ENCODE data around the gene NPFF. TPM values are rescaled to one million over a fixed set of nuclear protein-coding genes. Genes with fewer than 3 reads are reported as not detected.

NPFF gene
- polyA plus RNA-seq, 1 donor (not counting 4 experiments of a cell fraction or from before 2014, with no cell fraction given) = not detected

DNA sequence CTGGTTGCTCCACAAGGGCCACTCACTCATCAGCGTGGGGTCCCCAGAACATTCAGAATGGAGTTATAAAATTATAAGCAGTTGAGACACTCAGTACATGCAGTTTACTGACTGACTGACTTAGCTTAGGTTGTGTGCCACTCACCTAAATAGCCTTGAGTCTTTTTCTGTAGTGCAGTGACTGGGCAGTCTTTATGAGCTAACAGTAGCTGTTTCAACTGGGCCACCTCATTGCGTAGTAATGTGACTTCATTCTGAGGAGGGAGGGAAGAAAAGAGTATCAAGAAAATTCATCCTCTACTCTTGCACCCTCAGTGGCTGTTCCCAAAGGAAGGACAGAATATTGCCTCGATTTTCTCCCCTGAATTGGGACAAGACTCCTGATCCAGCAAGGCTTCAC is 15.8 kb upstream of the NPFF start:
- Histone ChIP-seq H3K4me3 (ENCODE audit: control insufficient read depth in 2 of 3, extremely low read depth in 1 of 3, insufficient read depth in 2 of 3, low read depth in 1 of 3, low read length in 3 of 3) (no peak overlapping the region), H3K4me2 (ENCODE audit: control insufficient read depth, extremely low read depth, insufficient read depth, low read depth, low read length) (no peak overlapping the region)
- FAIRE-seq = no peak

DNA sequence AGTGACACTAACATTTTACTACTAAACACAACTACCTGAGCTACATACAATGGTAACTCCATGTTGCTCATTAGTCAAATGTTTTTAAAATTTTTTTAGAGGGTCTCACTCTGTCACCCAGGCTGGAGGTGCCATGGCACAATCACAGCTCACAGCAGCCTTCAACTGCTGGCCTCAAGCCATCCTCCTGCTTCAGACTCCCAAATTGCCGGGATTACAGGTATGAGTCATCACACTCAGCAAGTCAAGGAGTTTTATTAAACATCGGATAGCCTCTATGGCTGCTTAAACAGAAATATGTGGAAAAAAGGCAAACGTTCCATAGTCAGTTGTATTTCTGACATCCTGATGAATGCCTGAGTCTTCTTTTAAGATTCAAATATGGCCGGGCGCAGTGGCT is 11.1 kb upstream of the NPFF start:
- Histone ChIP-seq H3K4me2 (ENCODE audit: control insufficient read depth, extremely low read depth, insufficient read depth, low read depth, low read length) (no peak overlapping the region), H3K27me3 (ENCODE audit: control insufficient read depth, extremely low read depth, insufficient read depth, low read length) (no peaks in the 10 kb centered on the region), H3K79me2 (ENCODE audit: control insufficient read depth, insufficient read depth, low read length) (no peaks in the 10 kb centered on the region), H3K9me3 (ENCODE audit: control insufficient read depth, low read depth, low read length) (no peaks in the 10 kb centered on the region), H3K9me1 (ENCODE audit: control insufficient read depth, extremely low read depth, insufficient read depth, low read length) (no peaks in the 10 kb centered on the region), H4K20me1 (ENCODE audit: control insufficient read depth, extremely low read depth, insufficient read depth, low read length) (no peaks in the 10 kb centered on the region), H3K4me1 (ENCODE audit: control insufficient read depth, extremely low read depth, insufficient read depth, low read length) (no peaks in the 10 kb centered on the region), H3K36me3 (ENCODE audit: control insufficient read depth in 2 of 2, extremely low read depth in 1 of 2, insufficient read depth in 2 of 2, low read length in 2 of 2) (peaks cover 27 to 28% of the 10 kb centered on the region in 2 experiments), H3K9ac (ENCODE audit: control insufficient read depth, extremely low read depth, insufficient read depth, low read length) (no peak overlapping the region), H3K27ac (ENCODE audit: control insufficient read depth, insufficient read depth, low read length) (no peak overlapping the region), H2AFZ (ENCODE audit: control insufficient read depth, low read length) (no peak overlapping the region), H3K4me3 (ENCODE audit: control insufficient read depth in 2 of 3, extremely low read depth in 1 of 3, insufficient read depth in 2 of 3, low read depth in 1 of 3, low read length in 3 of 3) (no peak overlapping the region)
- no peak for FAIRE-seq
- no peak for DNase-seq (ENCODE audit: low read depth, low spot score)
- TF ChIP-seq EZH2 (IDR thresholded peaks at IDR 0.05; ENCODE audit: low read length) = no peak
- TF ChIP-seq, protein P1, sequence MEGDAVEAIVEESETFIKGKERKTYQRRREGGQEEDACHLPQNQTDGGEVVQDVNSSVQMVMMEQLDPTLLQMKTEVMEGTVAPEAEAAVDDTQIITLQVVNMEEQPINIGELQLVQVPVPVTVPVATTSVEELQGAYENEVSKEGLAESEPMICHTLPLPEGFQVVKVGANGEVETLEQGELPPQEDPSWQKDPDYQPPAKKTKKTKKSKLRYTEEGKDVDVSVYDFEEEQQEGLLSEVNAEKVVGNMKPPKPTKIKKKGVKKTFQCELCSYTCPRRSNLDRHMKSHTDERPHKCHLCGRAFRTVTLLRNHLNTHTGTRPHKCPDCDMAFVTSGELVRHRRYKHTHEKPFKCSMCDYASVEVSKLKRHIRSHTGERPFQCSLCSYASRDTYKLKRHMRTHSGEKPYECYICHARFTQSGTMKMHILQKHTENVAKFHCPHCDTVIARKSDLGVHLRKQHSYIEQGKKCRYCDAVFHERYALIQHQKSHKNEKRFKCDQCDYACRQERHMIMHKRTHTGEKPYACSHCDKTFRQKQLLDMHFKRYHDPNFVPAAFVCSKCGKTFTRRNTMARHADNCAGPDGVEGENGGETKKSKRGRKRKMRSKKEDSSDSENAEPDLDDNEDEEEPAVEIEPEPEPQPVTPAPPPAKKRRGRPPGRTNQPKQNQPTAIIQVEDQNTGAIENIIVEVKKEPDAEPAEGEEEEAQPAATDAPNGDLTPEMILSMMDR (optimal IDR thresholded peaks at IDR 0.05 in 1 of 3, IDR thresholded peaks at IDR 0.05 in 1 of 3, conservative IDR thresholded peaks at IDR 0.05 in 1 of 3; ENCODE audit: extremely low read depth in 1 of 3, insufficient read depth in 2 of 3, low read length in 3 of 3) = no peak
- dilution Hi-C loops (cut with MboI; ENCODE audit: extremely low pct_ligation_motif_present, low sequenced_read_pairs) = no loop called here

More for the DNA sequence above, 15.8 kb upstream of the NPFF start:
- Histone ChIP-seq H3K9ac (ENCODE audit: control insufficient read depth, extremely low read depth, insufficient read depth, low read length) (no peak overlapping the region), H2AFZ (ENCODE audit: control insufficient read depth, low read length) (no peak overlapping the region), H3K27me3 (ENCODE audit: control insufficient read depth, extremely low read depth, insufficient read depth, low read length) (no peaks in the 10 kb centered on the region), H3K27ac (ENCODE audit: control insufficient read depth, insufficient read depth, low read length) (no peak overlapping the region), H3K4me1 (ENCODE audit: control insufficient read depth, extremely low read depth, insufficient read depth, low read length) (no peaks in the 10 kb centered on the region), H3K36me3 (ENCODE audit: control insufficient read depth in 2 of 2, extremely low read depth in 1 of 2, insufficient read depth in 2 of 2, low read length in 2 of 2) (peaks cover 6 to 17% of the 10 kb centered on the region in 2 experiments), H4K20me1 (ENCODE audit: control insufficient read depth, extremely low read depth, insufficient read depth, low read length) (no peaks in the 10 kb centered on the region), H3K9me1 (ENCODE audit: control insufficient read depth, extremely low read depth, insufficient read depth, low read length) (no peaks in the 10 kb centered on the region), H3K79me2 (ENCODE audit: control insufficient read depth, insufficient read depth, low read length) (no peaks in the 10 kb centered on the region), H3K9me3 (ENCODE audit: control insufficient read depth, low read depth, low read length) (no peaks in the 10 kb centered on the region)
- DNase-seq (ENCODE audit: low read depth, low spot score) = no peak
- TF ChIP-seq, protein P1 (optimal IDR thresholded peaks at IDR 0.05 in 1 of 3, IDR thresholded peaks at IDR 0.05 in 1 of 3, conservative IDR thresholded peaks at IDR 0.05 in 1 of 3; ENCODE audit: extremely low read depth in 1 of 3, insufficient read depth in 2 of 3, low read length in 3 of 3) = no peak
- TF ChIP-seq EZH2 (IDR thresholded peaks at IDR 0.05; ENCODE audit: low read length) = no peak
- dilution Hi-C loops (cut with MboI; ENCODE audit: extremely low pct_ligation_motif_present, low sequenced_read_pairs) = no loop called here

Measured in keratinocyte (primary cell).